HG03060 (cell line): Measurements from ENCODE around the gene DHX30.
"Not testable (repeated sequence)": the region's sequence is repeated elsewhere in the genome, so short reads cannot be mapped to it uniquely, and the experiment has no call there.

ENCODE experiments used
- ATAC-seq: cut with Tn5 transposase; IDR thresholded peaks from one replicate; pipeline ENCODE4 v1.9.1; 2021; ENCODE audit warnings: low read depth, moderate number of reproducible peaks; ENCODE audit not compliant: unreplicated experiment

DHX30 gene, protein sequence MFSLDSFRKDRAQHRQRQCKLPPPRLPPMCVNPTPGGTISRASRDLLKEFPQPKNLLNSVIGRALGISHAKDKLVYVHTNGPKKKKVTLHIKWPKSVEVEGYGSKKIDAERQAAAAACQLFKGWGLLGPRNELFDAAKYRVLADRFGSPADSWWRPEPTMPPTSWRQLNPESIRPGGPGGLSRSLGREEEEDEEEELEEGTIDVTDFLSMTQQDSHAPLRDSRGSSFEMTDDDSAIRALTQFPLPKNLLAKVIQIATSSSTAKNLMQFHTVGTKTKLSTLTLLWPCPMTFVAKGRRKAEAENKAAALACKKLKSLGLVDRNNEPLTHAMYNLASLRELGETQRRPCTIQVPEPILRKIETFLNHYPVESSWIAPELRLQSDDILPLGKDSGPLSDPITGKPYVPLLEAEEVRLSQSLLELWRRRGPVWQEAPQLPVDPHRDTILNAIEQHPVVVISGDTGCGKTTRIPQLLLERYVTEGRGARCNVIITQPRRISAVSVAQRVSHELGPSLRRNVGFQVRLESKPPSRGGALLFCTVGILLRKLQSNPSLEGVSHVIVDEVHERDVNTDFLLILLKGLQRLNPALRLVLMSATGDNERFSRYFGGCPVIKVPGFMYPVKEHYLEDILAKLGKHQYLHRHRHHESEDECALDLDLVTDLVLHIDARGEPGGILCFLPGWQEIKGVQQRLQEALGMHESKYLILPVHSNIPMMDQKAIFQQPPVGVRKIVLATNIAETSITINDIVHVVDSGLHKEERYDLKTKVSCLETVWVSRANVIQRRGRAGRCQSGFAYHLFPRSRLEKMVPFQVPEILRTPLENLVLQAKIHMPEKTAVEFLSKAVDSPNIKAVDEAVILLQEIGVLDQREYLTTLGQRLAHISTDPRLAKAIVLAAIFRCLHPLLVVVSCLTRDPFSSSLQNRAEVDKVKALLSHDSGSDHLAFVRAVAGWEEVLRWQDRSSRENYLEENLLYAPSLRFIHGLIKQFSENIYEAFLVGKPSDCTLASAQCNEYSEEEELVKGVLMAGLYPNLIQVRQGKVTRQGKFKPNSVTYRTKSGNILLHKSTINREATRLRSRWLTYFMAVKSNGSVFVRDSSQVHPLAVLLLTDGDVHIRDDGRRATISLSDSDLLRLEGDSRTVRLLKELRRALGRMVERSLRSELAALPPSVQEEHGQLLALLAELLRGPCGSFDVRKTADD

GRCh38 chr3:47802734-47803479 is at the start of gene DHX30:
TSS of gene DHX30 (plus strand) at chr3:47803138. CDS start at chr3:47810684, 7,546 bp downstream.
- ATAC-seq: peak; percentile 43

DNA sequence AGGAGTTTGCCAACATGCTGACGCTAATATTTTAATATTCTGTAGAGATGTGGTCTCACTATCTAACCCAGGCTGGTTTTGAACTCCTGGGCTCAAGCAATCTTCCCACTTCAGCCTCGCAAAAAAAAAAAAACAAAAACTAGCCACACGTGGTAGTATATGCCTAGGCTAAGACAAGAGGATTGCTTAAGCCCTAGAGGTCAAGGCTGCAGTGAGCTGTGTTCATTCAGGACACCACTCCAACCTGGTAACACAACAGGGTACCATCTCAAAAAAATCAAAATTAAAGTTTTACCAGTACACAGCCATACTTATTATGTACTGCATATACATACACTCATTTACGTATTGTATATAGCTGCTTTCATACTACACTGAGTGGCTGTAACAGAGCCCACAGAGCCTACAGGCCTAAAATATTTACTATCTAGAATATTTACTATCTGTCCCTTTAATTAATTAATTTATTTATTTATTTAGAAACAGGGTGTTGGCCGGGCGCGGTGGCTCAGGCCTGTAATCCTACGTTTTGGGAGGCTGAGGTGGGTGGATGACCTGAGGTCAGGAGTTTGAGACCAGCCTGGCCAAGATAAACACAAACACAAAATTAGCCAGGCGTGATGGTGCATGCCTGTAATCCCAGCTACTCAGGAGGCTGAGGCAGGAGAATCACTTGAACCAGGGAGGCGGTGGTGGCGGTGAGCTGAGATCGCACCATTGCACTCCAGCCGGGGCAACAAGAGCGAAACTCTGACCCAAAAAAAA is 44.5 kb upstream of the DHX30 start:
- ATAC-seq: no peak

- not testable (repeated sequence) for ATAC-seq
Measured at GRCh38 chr3:47760207-47760606, 42.7 kb upstream of the DHX30 start.

DNA sequence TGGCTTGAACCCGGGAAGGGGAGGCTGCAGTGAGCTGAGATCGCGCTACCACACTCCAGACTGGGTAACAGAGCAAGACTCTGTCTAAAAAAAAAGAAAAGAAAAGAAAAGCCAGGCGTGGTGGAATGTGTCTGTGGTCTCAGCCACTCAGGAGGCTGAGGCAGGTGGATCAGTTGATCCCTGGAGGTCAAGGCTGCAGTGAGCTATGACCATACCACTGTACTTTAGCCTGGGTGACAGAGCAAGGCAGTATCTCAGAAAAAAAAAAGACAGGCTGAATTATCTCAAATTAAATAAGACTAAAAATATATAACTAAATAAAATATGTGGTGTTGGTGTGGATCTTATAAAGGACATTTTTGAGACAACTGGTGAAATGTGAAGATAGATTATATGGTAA is 41.9 kb upstream of the DHX30 start:
- ATAC-seq: no peak

DNA sequence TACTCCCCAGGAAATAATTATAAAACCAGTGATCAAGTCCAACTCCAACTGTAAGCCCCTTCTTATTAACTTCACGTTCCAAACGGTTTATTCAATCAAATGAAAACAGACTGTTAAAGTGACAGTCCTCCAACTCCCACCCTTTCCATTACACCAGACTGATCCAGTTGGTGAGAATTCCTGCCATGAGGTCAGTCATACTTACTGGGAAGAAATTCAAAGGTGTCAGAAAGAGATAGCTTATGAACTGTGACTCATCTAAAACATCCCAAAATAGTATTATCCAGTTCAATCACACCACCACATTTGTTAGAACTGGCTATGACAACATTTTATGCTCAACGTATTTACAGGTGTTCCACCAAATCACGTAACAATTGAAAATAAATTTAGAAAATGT is 40.7 kb upstream of the DHX30 start:
- no peak for ATAC-seq

- no peak for ATAC-seq
Measured at GRCh38 chr3:47766186-47766585, 36.8 kb upstream of the DHX30 start.

DNA sequence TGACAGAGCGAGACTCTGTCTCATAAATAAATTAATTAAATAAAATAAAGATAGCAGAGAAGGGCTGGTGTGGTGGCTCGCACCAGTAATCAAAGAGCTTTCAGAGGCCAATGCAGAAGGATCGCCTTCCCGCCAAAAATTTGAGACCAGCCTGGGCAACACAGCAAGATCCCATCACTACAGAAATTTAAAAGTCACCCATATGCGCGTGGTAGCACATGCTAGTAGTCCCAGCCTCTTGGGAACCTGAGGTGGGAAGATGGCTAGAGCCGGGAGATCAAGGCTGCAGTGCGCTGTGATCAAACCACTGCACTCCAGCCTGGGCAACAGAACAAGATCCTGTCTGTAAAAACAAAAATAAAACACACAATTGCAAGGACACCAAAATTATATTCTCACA is 30.9 kb upstream of the DHX30 start:
- ATAC-seq: no peak

DNA sequence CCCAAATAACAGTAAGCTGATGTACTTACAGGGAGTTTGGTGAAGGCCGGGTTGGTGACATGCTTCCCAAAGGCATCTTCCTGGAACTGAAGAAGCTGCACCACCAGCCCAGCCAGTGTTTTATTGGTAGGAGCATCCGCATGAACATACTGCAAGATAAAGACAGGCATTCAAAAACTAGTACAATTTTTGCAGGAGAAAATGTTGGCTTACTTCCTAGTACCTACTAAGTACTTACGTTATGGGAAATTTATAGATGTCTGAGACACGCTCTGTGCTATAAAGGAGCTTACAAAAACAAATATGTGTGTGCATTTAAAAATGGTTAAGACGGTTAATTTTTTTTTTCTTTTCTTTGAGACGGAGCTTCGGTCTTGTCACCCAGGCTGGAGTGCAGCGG is 30.1 kb upstream of the DHX30 start:
- no peak for ATAC-seq

GRCh38 chr3:47778746-47779145 is 24.2 kb upstream of the DHX30 start:
- ATAC-seq: no peak

DNA sequence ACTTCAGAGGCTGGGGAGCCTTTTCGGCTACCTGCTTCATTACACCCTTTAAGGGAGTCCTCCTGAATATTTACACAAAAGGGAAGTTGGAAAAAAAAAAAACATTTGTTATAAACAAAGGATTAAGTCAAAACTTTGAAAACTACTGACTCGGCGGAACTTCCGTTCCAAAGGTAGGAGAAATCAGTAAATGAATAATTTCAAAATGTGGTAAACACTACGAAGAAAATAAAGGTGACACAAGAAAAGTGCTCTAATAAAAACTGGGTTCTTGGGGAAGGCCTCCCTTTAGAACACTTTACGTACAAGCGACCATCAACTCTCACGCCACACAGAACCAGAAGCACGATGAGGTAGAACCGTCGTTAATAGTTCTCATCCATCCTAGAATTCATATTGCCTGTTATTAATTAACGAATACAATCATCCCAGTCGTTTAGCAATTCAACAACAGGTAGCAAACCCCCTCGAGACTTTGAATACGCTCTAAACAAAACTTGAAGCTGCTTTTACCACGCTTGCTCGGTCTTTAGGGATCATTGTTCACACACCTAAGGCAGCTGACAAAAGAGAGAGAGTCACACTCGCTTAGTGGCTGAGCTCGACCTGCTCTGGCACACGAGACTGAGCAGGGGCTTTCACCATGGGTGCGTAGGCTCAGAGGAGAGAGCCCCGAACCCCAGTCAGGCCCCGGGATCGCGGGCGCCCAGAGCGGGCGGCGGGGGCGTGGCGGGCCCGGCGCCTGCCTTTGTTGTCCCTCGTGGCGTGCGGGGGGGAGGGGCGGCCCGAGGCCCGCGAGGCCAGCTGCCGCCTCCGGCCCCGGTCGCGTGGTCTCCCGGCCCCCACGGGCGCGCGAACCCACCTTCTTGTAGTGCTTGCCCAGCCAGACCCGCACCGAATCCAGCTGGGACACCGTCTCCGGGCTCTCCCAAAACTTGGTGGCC is 21.9 kb upstream of the DHX30 start:
- ATAC-seq: no peak

GRCh38 chr3:47781685-47782445 is 21.1 kb upstream of the DHX30 start, which contains the start of gene SMARCC1:
TSS of gene SMARCC1 (minus strand) at chr3:47781893. CDS start at chr3:47781797, 96 bp downstream.
- ATAC-seq: peak; percentile 78

DNA sequence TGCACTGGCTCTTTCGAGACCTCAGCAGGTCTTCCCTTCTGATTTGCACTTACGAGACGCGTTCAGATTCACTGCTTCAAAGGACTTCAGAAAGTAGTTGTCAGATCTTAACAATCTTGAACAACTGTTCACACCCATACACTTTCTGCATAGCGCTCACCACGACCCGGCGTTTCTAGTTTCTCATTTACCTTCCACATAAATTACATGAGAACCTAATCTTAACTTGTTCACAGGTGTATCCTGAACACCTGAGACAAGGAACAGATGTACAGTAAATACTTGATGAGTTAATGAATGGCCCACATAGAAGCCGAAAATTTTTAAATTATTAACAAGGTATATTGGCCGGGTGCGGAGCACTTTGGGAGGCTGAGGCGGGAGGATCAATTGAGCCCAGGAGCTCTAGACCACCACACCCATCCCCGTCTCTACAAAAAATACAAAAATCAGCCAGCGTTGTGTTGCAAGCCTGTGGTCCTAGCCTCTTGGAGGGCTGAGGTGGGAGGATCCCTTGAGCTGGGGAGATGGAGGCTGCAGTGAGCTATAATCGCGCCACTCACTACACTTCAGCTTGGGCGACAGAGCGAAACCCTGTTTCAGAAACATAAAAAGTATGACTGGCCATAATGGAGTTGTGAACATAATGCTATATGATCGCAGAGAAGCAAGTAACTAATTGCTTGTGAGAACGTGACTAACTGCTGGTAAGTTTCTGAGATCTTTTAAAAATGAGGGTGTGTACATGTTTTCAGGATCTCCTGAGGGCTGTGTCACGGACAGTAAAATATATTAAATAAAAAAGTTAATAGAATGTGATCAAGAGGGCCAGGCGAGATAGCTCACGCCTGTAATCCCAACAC is 20.3 kb upstream of the DHX30 start:
- ATAC-seq: no peak

GRCh38 chr3:47783673-47784072 is 19.3 kb upstream of the DHX30 start:
- no peak for ATAC-seq

DNA sequence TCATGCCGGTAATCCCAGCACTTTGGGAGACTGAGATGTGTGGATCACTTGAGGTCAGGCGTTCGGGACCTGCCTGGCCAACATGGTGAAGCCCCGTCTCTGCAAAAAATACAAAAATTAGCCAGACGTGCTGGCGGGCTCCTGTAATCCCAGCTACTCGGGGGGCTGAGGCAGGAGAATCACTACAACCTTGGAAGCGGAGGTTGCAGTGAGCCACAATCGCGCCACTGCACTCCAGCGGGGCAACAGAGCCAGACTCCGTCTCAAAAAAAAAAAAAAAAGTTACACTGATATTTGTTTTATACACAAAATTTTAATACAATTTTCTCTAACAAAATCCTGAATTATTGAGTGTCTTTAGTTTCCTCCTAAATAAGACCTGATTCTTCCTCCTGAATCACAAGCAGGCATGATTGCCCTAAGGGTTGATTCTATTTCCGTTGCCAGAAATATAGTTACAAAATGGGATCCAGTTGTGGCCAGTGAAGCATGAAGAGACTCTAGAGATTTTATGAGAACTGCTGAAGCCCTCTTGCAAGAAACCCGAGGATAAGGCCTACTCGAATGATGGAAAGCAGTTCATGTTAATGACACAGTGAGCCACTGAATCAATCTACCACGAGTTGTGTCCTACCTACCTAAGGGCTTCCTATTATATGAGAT is 11.6 kb upstream of the DHX30 start:
- no peak for ATAC-seq

DNA sequence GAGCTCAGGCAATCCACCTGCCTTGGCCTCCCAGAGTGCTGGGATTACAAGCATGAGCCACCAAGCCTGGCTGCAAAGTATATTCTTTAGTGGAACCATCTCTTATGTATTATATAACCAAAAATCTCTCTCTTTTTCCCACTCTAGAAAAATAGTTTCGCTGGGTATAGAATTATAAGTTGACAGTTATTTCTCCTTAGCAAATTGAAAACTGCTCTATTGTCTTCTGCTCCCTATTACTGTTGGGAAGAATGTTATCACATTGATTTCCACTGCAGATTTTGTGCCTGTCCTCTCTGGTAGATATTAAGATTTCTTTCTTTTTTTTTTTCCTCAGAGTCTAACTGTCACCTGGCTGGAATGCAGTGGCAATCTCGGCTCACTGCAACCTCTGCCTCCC is 10.2 kb upstream of the DHX30 start:
- no peak for ATAC-seq

- no peak for ATAC-seq
Measured at GRCh38 chr3:47794544-47794943, 8.4 kb upstream of the DHX30 start.
